Hematopoietic multipotent progenitor cell (in vitro differentiated cells): ENCODE results near the gene STPG2. TPM values are rescaled to one million over a fixed set of nuclear protein-coding genes. Genes with fewer than 3 reads are reported as not detected.
A peak's percentile ranks its signal among the peaks of the same experiment; 100 is the strongest.

Experiments used
- DNase-seq, 3 donors: peaks; one replicate each; pipeline ENCODE4 v3.0.0-alpha.2; 2011 to 2015; ENCODE audit warnings: low read depth in 2 of 3, low spot score in 2 of 3
- total RNA-seq: library from RNA; depleted of rRNA; stranded (reverse); fragments of >200 nt; gene quantifications from one replicate; pipeline ENCODE4 v1.2.3, GENCODE V29; 2012

The STPG2 gene
- 0.54 TPM for total RNA-seq

GRCh38 chr4:98143001-98143899 lies at the start of gene STPG2:
Gene STPG2, minus strand, starts transcription at chr4:98143476.
- peak; percentile 80 to 96 (median 92) for DNase-seq

- DNase-seq: no peak
Measured at GRCh38 chr4:98185279-98185678, 42.0 kb upstream of the STPG2 start.

GRCh38 chr4:98181809-98182208 lies 38.5 kb upstream of the STPG2 start:
- no peak for DNase-seq

- DNase-seq: no peak
Measured at GRCh38 chr4:98179951-98180350, 36.7 kb upstream of the STPG2 start.

- no peak for DNase-seq
Measured at GRCh38 chr4:98176531-98176930, 33.3 kb upstream of the STPG2 start.

- no peak for DNase-seq
Measured at GRCh38 chr4:98170035-98170434, 26.8 kb upstream of the STPG2 start.

- DNase-seq: no peak
Measured at GRCh38 chr4:98166731-98167041, 23.4 kb upstream of the STPG2 start.

- no peak for DNase-seq
Measured at GRCh38 chr4:98166025-98166730, 22.9 kb upstream of the STPG2 start.

GRCh38 chr4:98162696-98163095 lies 19.4 kb upstream of the STPG2 start:
- no peak for DNase-seq

GRCh38 chr4:98151145-98151924 lies 8.1 kb upstream of the STPG2 start:
- DNase-seq: peak in 1 of 3 donors; percentile 56

- peak in 2 of 3 donors; percentile 12 to 33 for DNase-seq
Measured at GRCh38 chr4:98150092-98150761, 7.0 kb upstream of the STPG2 start.

GRCh38 chr4:98148856-98149255 lies 5.6 kb upstream of the STPG2 start:
- DNase-seq: no peak

- DNase-seq: no peak
Measured at GRCh38 chr4:98126141-98126540, 17.1 kb downstream of the STPG2 start.

- DNase-seq: no peak
Measured at GRCh38 chr4:98125585-98125984, 17.7 kb downstream of the STPG2 start.

GRCh38 chr4:98117363-98117762 lies 25.9 kb downstream of the STPG2 start:
- no peak for DNase-seq

GRCh38 chr4:98113012-98113411 lies 30.3 kb downstream of the STPG2 start:
- peak in 1 of 3 donors; percentile 0 for DNase-seq

GRCh38 chr4:98110929-98111328 lies 32.3 kb downstream of the STPG2 start:
- no peak for DNase-seq

- no peak for DNase-seq
Measured at GRCh38 chr4:98110214-98110613, 33.1 kb downstream of the STPG2 start.

- DNase-seq: no peak
Measured at GRCh38 chr4:98102660-98103059, 40.6 kb downstream of the STPG2 start.

GRCh38 chr4:98101988-98102387 lies 41.3 kb downstream of the STPG2 start:
- DNase-seq: no peak

- DNase-seq: peak in 2 of 3 donors; percentile 8 to 47
Measured at GRCh38 chr4:98098764-98099163, 44.5 kb downstream of the STPG2 start.
